ENCODE measurements around the gene GAL3ST1. TPM values are rescaled to one million over a fixed set of nuclear protein-coding genes. Genes with fewer than 3 reads are reported as not detected.

The GAL3ST1 gene
- total RNA-seq, 2 experiments from 2014 or later: not detected

- no peaks in the 10 kb centered on the region for H3K36me3 ChIP-seq (ENCODE audit: insufficient read depth, low read length)
- no peaks in the 10 kb centered on the region for H3K79me2 ChIP-seq (ENCODE audit: insufficient read depth, low read depth, low read length)
- BruUV-seq (replicated peaks): no TSS peak
- no peaks in the 10 kb centered on the region for H3K4me1 ChIP-seq (ENCODE audit: insufficient read depth, low read length, poor library complexity, severe bottlenecking)
- ChIA-PET POLR2A (interaction anchor here (0.6 kb wide), 2 partner anchors 199 to 529 kb away, joined by 4 to 9 read pairs; no protein-coding TSS in a partner anchor), CTCF (ENCODE audit: unreplicated experiment) (no interaction called here)
- no peak overlapping the region for H3K4me3 ChIP-seq (ENCODE audit: low read depth, low read length, poor library complexity, severe bottlenecking)
- no peak for TF ChIP-seq CTCF (conservative IDR thresholded peaks at IDR 0.05; ENCODE audit: low read length)
- no peak for TF ChIP-seq EZH2phosphoT487 (IDR thresholded peaks at IDR 0.05; ENCODE audit: borderline replicate concordance, low read depth, low read length)
- H3K9me2 ChIP-seq (ENCODE audit: insufficient read depth, low read length): no peaks in the 10 kb centered on the region
- no peak for DNase-seq (ENCODE audit: low spot score)
- no peak overlapping the region for H2AFZ ChIP-seq (ENCODE audit: low read length)
- intact Hi-C loops (cut with micrococcal nuclease; ENCODE audit: unreplicated experiment): no loop called here
- no peak overlapping the region for H3K4me2 ChIP-seq (ENCODE audit: low read length)
- H4K20me1 ChIP-seq (ENCODE audit: insufficient read depth, low read length): no peaks in the 10 kb centered on the region
- no peak overlapping the region for H3K27ac ChIP-seq (ENCODE audit: low read depth, low read length, poor library complexity, severe bottlenecking)
- no peaks in the 10 kb centered on the region for H3K9me3 ChIP-seq (ENCODE audit: low read length)
Observed at GRCh38 chr22:30511109-30511508, 63.4 kb downstream of the GAL3ST1 start.

- no peaks in the 10 kb centered on the region for H3K9me2 ChIP-seq (ENCODE audit: insufficient read depth, low read length)
- no peak for DNase-seq (ENCODE audit: low spot score)
- ChIA-PET CTCF (ENCODE audit: unreplicated experiment) (no interaction called here), POLR2A (interaction anchor here (0.7 kb wide), 1 partner anchor 10 kb away, joined by 3 read pairs; no protein-coding TSS in a partner anchor)
- BruUV-seq (replicated peaks): no TSS peak
- H3K36me3 ChIP-seq (ENCODE audit: insufficient read depth, low read length): no peaks in the 10 kb centered on the region
- intact Hi-C loops (cut with micrococcal nuclease; ENCODE audit: unreplicated experiment): no loop called here
- no peak overlapping the region for H2AFZ ChIP-seq (ENCODE audit: low read length)
- no peaks in the 10 kb centered on the region for H3K9me3 ChIP-seq (ENCODE audit: low read length)
- no peak overlapping the region for H3K4me2 ChIP-seq (ENCODE audit: low read length)
- H3K27ac ChIP-seq (ENCODE audit: low read depth, low read length, poor library complexity, severe bottlenecking): no peak overlapping the region
- H3K4me3 ChIP-seq (ENCODE audit: low read depth, low read length, poor library complexity, severe bottlenecking): no peak overlapping the region
- TF ChIP-seq CTCF (conservative IDR thresholded peaks at IDR 0.05; ENCODE audit: low read length) (no peak), EZH2phosphoT487 (IDR thresholded peaks at IDR 0.05; ENCODE audit: borderline replicate concordance, low read depth, low read length) (no peak)
- no peaks in the 10 kb centered on the region for H3K79me2 ChIP-seq (ENCODE audit: insufficient read depth, low read depth, low read length)
- H4K20me1 ChIP-seq (ENCODE audit: insufficient read depth, low read length): no peaks in the 10 kb centered on the region
- no peaks in the 10 kb centered on the region for H3K4me1 ChIP-seq (ENCODE audit: insufficient read depth, low read length, poor library complexity, severe bottlenecking)
Observed at GRCh38 chr22:30508216-30508615, 66.2 kb downstream of the GAL3ST1 start.

GRCh38 chr22:30507670-30508069, 66.8 kb downstream of the GAL3ST1 start:
- no peaks in the 10 kb centered on the region for H3K9me2 ChIP-seq (ENCODE audit: insufficient read depth, low read length)
- no TSS peak for BruUV-seq (replicated peaks)

More at GRCh38 chr22:30507670-30508069, 66.8 kb downstream of the GAL3ST1 start:
- intact Hi-C loops (cut with micrococcal nuclease; ENCODE audit: unreplicated experiment): no loop called here
- Histone ChIP-seq H4K20me1 (ENCODE audit: insufficient read depth, low read length) (no peaks in the 10 kb centered on the region), H3K36me3 (ENCODE audit: insufficient read depth, low read length) (no peaks in the 10 kb centered on the region), H2AFZ (ENCODE audit: low read length) (no peak overlapping the region), H3K27ac (ENCODE audit: low read depth, low read length, poor library complexity, severe bottlenecking) (no peak overlapping the region), H3K4me2 (ENCODE audit: low read length) (no peak overlapping the region), H3K4me3 (ENCODE audit: low read depth, low read length, poor library complexity, severe bottlenecking) (no peak overlapping the region), H3K4me1 (ENCODE audit: insufficient read depth, low read length, poor library complexity, severe bottlenecking) (no peaks in the 10 kb centered on the region), H3K9me3 (ENCODE audit: low read length) (no peaks in the 10 kb centered on the region), H3K79me2 (ENCODE audit: insufficient read depth, low read depth, low read length) (no peaks in the 10 kb centered on the region)
- DNase-seq (ENCODE audit: low spot score): no peak
- POLR2A ChIA-PET: interaction anchor here (0.7 kb wide), 1 partner anchor 10 kb away, joined by 3 read pairs; no protein-coding TSS in a partner anchor
- no peak for TF ChIP-seq CTCF (conservative IDR thresholded peaks at IDR 0.05; ENCODE audit: low read length)
- TF ChIP-seq EZH2phosphoT487 (IDR thresholded peaks at IDR 0.05; ENCODE audit: borderline replicate concordance, low read depth, low read length): no peak
- CTCF ChIA-PET (ENCODE audit: unreplicated experiment): no interaction called here
